Osteocyte (in vitro differentiated cells): Measurements from ENCODE around the gene ASTN2. TPM values are rescaled to one million over a fixed set of nuclear protein-coding genes. Genes with fewer than 3 reads are reported as not detected.

ENCODE experiments used
- DNase-seq: peaks from one replicate; pipeline ENCODE4 v3.0.0; 2021; ENCODE audit warnings: mixed read lengths; ENCODE audit not compliant: unreplicated experiment; ENCODE audit errors: extremely low spot score
- H3K27ac Mint-ChIP-seq: one replicate; pipeline ENCODE4 v1.8.0; 2021; ENCODE audit warnings: mild to moderate bottlenecking, mixed read lengths; ENCODE audit not compliant: unreplicated experiment
- H3K27me3 Mint-ChIP-seq: one replicate; pipeline ENCODE4 v1.8.0; 2021; ENCODE audit warnings: mixed read lengths; ENCODE audit not compliant: unreplicated experiment
- H3K36me3 Mint-ChIP-seq: one replicate; pipeline ENCODE4 v1.8.0; 2021; ENCODE audit warnings: mixed read lengths; ENCODE audit not compliant: unreplicated experiment
- H3K4me1 Mint-ChIP-seq: one replicate; pipeline ENCODE4 v1.8.0; 2021; ENCODE audit warnings: mixed read lengths; ENCODE audit not compliant: unreplicated experiment
- H3K4me3 Mint-ChIP-seq: one replicate; pipeline ENCODE4 v1.8.0; 2021; ENCODE audit warnings: mild to moderate bottlenecking, moderate library complexity, mixed read lengths; ENCODE audit not compliant: unreplicated experiment
- H3K9me3 Mint-ChIP-seq: one replicate; pipeline ENCODE4 v1.8.0; 2021; ENCODE audit warnings: mixed read lengths; ENCODE audit not compliant: unreplicated experiment
- CTCF ChIP-seq: fragments of 200-600 bp; sonication (generic); IDR thresholded peaks from 2 replicates; pipeline ENCODE4 v1.5.0; 2021; ENCODE audit warnings: antibody characterized with exemption, mild to moderate bottlenecking, moderate library complexity
- total RNA-seq: library from RNA; stranded (reverse); gene quantifications from 2 replicates; pipeline ENCODE4 v1.2.1, GENCODE V29; 2021

Gene ASTN2
- total RNA-seq, 1 donor from 2014 or later = 2.3 TPM

GRCh38 chr9:116816484-116816883, 598.4 kb downstream of the ASTN2 start:
- no peak overlapping the region for H3K4me3 Mint-ChIP-seq
- no peaks in the 10 kb centered on the region for H3K9me3 Mint-ChIP-seq
- no peak for DNase-seq
- no peak for TF ChIP-seq CTCF
- H3K36me3 Mint-ChIP-seq = no peaks in the 10 kb centered on the region
- peaks cover 35% of the 10 kb centered on the region for H3K27me3 Mint-ChIP-seq
- peaks cover 22% of the 10 kb centered on the region for H3K4me1 Mint-ChIP-seq
- H3K27ac Mint-ChIP-seq = no peak overlapping the region

DNA sequence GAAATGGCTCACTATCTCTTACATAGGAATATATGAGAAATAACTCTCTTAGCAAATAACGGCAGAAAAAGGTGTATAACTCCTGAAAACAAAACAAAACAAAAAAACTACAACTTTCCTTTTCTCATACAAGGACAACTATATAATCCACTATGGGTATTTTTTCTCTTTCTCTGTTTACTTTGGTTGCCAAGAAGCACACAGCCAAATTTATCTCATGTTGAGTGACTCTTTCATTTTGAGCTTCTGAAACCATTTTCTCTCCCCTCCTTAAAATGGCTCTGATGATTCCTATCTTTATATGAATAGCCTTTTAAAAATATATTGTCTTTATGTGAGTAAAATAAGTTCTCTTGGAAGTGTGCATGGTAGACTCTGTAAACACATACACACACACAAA, 599.0 kb downstream of the ASTN2 start:
- peaks cover 38% of the 10 kb centered on the region for H3K27me3 Mint-ChIP-seq
- H3K4me3 Mint-ChIP-seq = no peak overlapping the region
- TF ChIP-seq CTCF = no peak
- DNase-seq = no peak
- no peaks in the 10 kb centered on the region for H3K36me3 Mint-ChIP-seq
- peaks cover 24% of the 10 kb centered on the region for H3K4me1 Mint-ChIP-seq
- no peaks in the 10 kb centered on the region for H3K9me3 Mint-ChIP-seq
- no peak overlapping the region for H3K27ac Mint-ChIP-seq

DNA sequence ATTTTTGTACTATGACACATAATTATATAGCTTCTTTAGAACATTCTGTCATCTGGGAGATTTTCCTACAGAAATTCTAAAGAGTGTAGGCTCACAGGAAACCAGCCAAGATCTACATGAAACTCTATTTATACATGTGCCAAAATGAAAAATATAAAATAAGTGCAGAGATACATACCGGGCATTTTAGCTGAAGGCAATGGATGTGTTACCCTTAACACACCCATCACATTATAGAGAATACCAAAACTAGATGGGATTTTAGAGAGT, 601.9 kb downstream of the ASTN2 start:
- H3K4me1 Mint-ChIP-seq = peaks cover 26% of the 10 kb centered on the region
- no peak overlapping the region for H3K4me3 Mint-ChIP-seq
- no peak for TF ChIP-seq CTCF
- DNase-seq = no peak
- peaks cover 32% of the 10 kb centered on the region for H3K27me3 Mint-ChIP-seq
- H3K9me3 Mint-ChIP-seq = no peaks in the 10 kb centered on the region
- H3K36me3 Mint-ChIP-seq = no peaks in the 10 kb centered on the region
- peak overlapping the region; percentile 57 for H3K27ac Mint-ChIP-seq

- H3K36me3 Mint-ChIP-seq = no peaks in the 10 kb centered on the region
- no peak overlapping the region for H3K4me3 Mint-ChIP-seq
- no peak for DNase-seq
- H3K9me3 Mint-ChIP-seq = no peaks in the 10 kb centered on the region
- peak overlapping the region; percentile 57 for H3K27ac Mint-ChIP-seq
- no peak for TF ChIP-seq CTCF
- peaks cover 26% of the 10 kb centered on the region for H3K4me1 Mint-ChIP-seq
- peaks cover 33% of the 10 kb centered on the region for H3K27me3 Mint-ChIP-seq
Observed at GRCh38 chr9:116812231-116813030, 602.4 kb downstream of the ASTN2 start.

GRCh38 chr9:116809656-116810055, 605.2 kb downstream of the ASTN2 start:
- no peaks in the 10 kb centered on the region for H3K9me3 Mint-ChIP-seq
- peaks cover 32% of the 10 kb centered on the region for H3K27me3 Mint-ChIP-seq
- TF ChIP-seq CTCF = no peak
- H3K4me1 Mint-ChIP-seq = peaks cover 23% of the 10 kb centered on the region
- no peak overlapping the region for H3K4me3 Mint-ChIP-seq
- no peak for DNase-seq
- H3K36me3 Mint-ChIP-seq = no peaks in the 10 kb centered on the region
- no peak overlapping the region for H3K27ac Mint-ChIP-seq
